Endothelial cell (in vitro differentiated cells): ENCODE measurements around the gene PASK. TPM values are rescaled to one million over a fixed set of nuclear protein-coding genes. Genes with fewer than 3 reads are reported as not detected.

Source experiments
- DNase-seq: peaks from one replicate; pipeline ENCODE4 v3.0.0; 2021; ENCODE audit warnings: low spot score
- H3K27ac Mint-ChIP-seq: one replicate; pipeline ENCODE4 v1.8.0; 2021; ENCODE audit warnings: mixed read lengths, inconsistent platforms; ENCODE audit not compliant: unreplicated experiment
- H3K27me3 Mint-ChIP-seq: one replicate; pipeline ENCODE4 v1.8.0; 2021; ENCODE audit warnings: mild to moderate bottlenecking, moderate library complexity, mixed read lengths, inconsistent platforms; ENCODE audit not compliant: unreplicated experiment
- H3K36me3 Mint-ChIP-seq: one replicate; pipeline ENCODE4 v1.8.0; 2021; ENCODE audit warnings: mild to moderate bottlenecking, low read depth, mixed read lengths, inconsistent platforms; ENCODE audit not compliant: unreplicated experiment
- H3K4me1 Mint-ChIP-seq: one replicate; pipeline ENCODE4 v1.8.0; 2021; ENCODE audit warnings: mild to moderate bottlenecking, mixed read lengths, inconsistent platforms; ENCODE audit not compliant: unreplicated experiment
- H3K4me3 Mint-ChIP-seq: one replicate; pipeline ENCODE4 v1.8.0; 2021; ENCODE audit warnings: mild to moderate bottlenecking, mixed read lengths, inconsistent platforms; ENCODE audit not compliant: unreplicated experiment
- H3K9me3 Mint-ChIP-seq: one replicate; pipeline ENCODE4 v1.8.0; 2021; ENCODE audit warnings: mixed read lengths, inconsistent platforms; ENCODE audit not compliant: unreplicated experiment
- CTCF ChIP-seq: fragments of 200-600 bp; sonication (generic); IDR thresholded peaks from one replicate; pipeline ENCODE4 v1.5.0; 2021; ENCODE audit warnings: antibody characterized with exemption; ENCODE audit not compliant: unreplicated experiment
- total RNA-seq: library from RNA; stranded (reverse); fragmentation: NEBNext Ultra II Directional; extraction: Animal tissue kit (Norgen Biotek cat#: 25700); gene quantifications from one replicate; pipeline ENCODE4 v1.2.1, GENCODE V29; 2021; ENCODE audit not compliant: unreplicated experiment

PASK gene
- total RNA-seq, 1 donor from 2014 or later = 39.7 TPM

DNA sequence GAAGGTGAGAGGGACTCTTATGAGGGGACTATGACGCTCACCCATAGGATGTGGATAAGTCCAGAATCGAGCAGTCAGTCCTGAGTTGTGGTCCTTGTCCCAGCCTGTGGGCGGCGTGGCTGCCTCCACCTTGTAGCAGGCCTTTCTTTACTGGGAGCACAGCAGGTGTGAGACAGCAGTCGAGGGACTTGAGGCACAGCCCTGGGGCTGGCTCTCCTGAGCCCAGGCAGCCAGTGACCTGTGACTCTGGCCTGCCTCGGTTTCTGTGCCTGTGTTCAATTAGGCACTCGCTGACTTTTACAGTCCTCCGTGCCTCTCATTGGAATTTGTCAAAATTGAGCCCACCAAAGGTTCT is 9.3 kb upstream of the PASK start:
- H3K27me3 Mint-ChIP-seq = peaks cover 3% of the 10 kb centered on the region
- peaks cover 12% of the 10 kb centered on the region for H3K36me3 Mint-ChIP-seq
- no peak for TF ChIP-seq CTCF
- H3K27ac Mint-ChIP-seq = no peak overlapping the region
- H3K4me1 Mint-ChIP-seq = peaks cover 15% of the 10 kb centered on the region
- no peak for DNase-seq
- no peaks in the 10 kb centered on the region for H3K9me3 Mint-ChIP-seq
- no peak overlapping the region for H3K4me3 Mint-ChIP-seq

DNA sequence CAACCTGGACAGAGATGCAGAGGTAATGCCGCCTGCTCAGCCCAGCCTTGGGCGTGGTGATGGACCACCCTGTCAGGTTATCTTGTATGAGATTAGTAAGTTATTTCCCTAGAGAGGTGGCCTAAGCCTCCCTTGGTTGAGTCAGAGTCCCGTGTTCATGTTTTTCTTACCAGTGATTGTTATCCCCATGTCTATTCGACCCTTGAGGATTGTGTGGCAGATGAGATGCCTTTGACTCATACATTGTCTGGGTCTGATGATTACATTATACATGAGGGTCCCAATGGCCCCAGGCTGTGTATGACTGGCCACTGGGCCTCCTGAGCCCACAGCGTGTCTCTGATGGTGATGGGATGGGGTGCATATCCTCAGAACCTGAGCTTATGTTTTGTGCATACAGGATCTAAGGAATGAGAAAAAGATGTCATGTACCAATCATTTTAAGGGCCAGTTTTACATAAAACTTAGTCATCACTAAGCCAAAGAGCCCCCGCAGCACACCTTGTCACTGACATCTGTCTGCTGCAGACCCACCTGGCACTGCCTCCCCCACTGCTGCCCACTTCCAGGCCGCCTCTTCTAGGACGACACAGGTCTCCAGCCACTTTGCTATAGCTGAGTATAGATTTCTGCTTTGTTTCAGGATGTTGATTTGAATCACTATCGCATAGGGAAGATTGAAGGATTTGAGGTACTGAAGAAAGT is 8.7 kb upstream of the PASK start:
- TF ChIP-seq CTCF = no peak
- peaks cover 15% of the 10 kb centered on the region for H3K4me1 Mint-ChIP-seq
- peaks cover 11% of the 10 kb centered on the region for H3K36me3 Mint-ChIP-seq
- H3K9me3 Mint-ChIP-seq = no peaks in the 10 kb centered on the region
- no peak overlapping the region for H3K27ac Mint-ChIP-seq
- H3K27me3 Mint-ChIP-seq = peaks cover 5% of the 10 kb centered on the region
- H3K4me3 Mint-ChIP-seq = peak overlapping the region; percentile 67
- DNase-seq = no peak

GRCh38 chr2:241156971-241157441 is 7.7 kb upstream of the PASK start:
- Mint-ChIP-seq H3K4me1 (peaks cover 15% of the 10 kb centered on the region), H3K27me3 (peaks cover 8% of the 10 kb centered on the region), H3K27ac (no peak overlapping the region), H3K4me3 (no peak overlapping the region), H3K36me3 (peaks cover 10% of the 10 kb centered on the region), H3K9me3 (no peaks in the 10 kb centered on the region)
- no peak for TF ChIP-seq CTCF
- DNase-seq = no peak

- no peak overlapping the region for H3K4me3 Mint-ChIP-seq
- H3K27me3 Mint-ChIP-seq = peaks cover 11% of the 10 kb centered on the region
- peaks cover 10% of the 10 kb centered on the region for H3K36me3 Mint-ChIP-seq
- no peaks in the 10 kb centered on the region for H3K9me3 Mint-ChIP-seq
- no peak for DNase-seq
- no peak overlapping the region for H3K27ac Mint-ChIP-seq
- peaks cover 22% of the 10 kb centered on the region for H3K4me1 Mint-ChIP-seq
- TF ChIP-seq CTCF = no peak
Measured at GRCh38 chr2:241155936-241156335, 6.7 kb upstream of the PASK start.

- peaks cover 17% of the 10 kb centered on the region for H3K27me3 Mint-ChIP-seq
- H3K4me3 Mint-ChIP-seq = no peak overlapping the region
- H3K36me3 Mint-ChIP-seq = peaks cover 10% of the 10 kb centered on the region
- no peaks in the 10 kb centered on the region for H3K9me3 Mint-ChIP-seq
- peaks cover 28% of the 10 kb centered on the region for H3K4me1 Mint-ChIP-seq
- DNase-seq = no peak
- H3K27ac Mint-ChIP-seq = no peak overlapping the region
- no peak for TF ChIP-seq CTCF
Measured at GRCh38 chr2:241154915-241155314, 5.6 kb upstream of the PASK start.
